GM12878 (cell line): ENCODE data around the gene APLP1. TPM values are rescaled to one million over a fixed set of nuclear protein-coding genes. Genes with fewer than 3 reads are reported as not detected.

Experiments used
- BACH1 ChIP-seq: fragments of 450-650 bp; IDR thresholded peaks from 2 replicates; pipeline ENCODE4 v1.6.1; 2017; ENCODE audit warnings: mild to moderate bottlenecking, borderline replicate concordance
- BCL3 ChIP-seq: IDR thresholded peaks from 2 replicates; pipeline ENCODE4 v1.6.1; 2011; ENCODE audit warnings: borderline replicate concordance, low read depth, mild to moderate bottlenecking, moderate library complexity, low read length; ENCODE audit not compliant: insufficient read depth, poor library complexity, severe bottlenecking
- CBX3 ChIP-seq: fragments of 200-600 bp; sonication (generic); IDR thresholded peaks from 2 replicates; pipeline ENCODE4 v1.6.1; 2016; ENCODE audit warnings: low read depth, borderline replicate concordance
- CHD1 ChIP-seq: IDR thresholded peaks from 2 replicates; pipeline ENCODE4 v1.6.1; 2012; ENCODE audit warnings: low read depth, low read length, improper control_type of control experiment
- EED ChIP-seq: sonication (generic); IDR thresholded peaks from 2 replicates; pipeline ENCODE4 v1.6.1; 2016; ENCODE audit warnings: antibody characterized with exemption, low read depth
- GABPA ChIP-seq: IDR thresholded peaks from 2 replicates; pipeline ENCODE4 v1.6.1; 2014; ENCODE audit warnings: antibody characterized with exemption, low read depth, mild to moderate bottlenecking, inconsistent platforms
- NBN ChIP-seq: fragments of 450-650 bp; IDR thresholded peaks from 2 replicates; pipeline ENCODE4 v1.6.1; 2016
- NFXL1 ChIP-seq: fragments of 450-650 bp; IDR thresholded peaks from 2 replicates; pipeline ENCODE4 v1.6.1; 2017; ENCODE audit warnings: antibody characterized with exemption, mild to moderate bottlenecking, borderline replicate concordance
- NR2C1 ChIP-seq: fragments of 450-650 bp; IDR thresholded peaks from 2 replicates; pipeline ENCODE4 v1.6.1; 2017; ENCODE audit warnings: antibody characterized with exemption, mild to moderate bottlenecking, moderate library complexity
- SIN3A ChIP-seq: IDR thresholded peaks from 2 replicates; pipeline ENCODE4 v1.6.1; 2012; ENCODE audit warnings: low read depth, low read length, improper control_type of control experiment
- SKIL ChIP-seq: fragments of 450-650 bp; IDR thresholded peaks from 2 replicates; pipeline ENCODE4 v1.6.1; 2017; ENCODE audit warnings: mild to moderate bottlenecking, low read depth, inconsistent platforms; ENCODE audit not compliant: poor library complexity, severe bottlenecking
- SPI1 ChIP-seq: IDR thresholded peaks from 2 replicates; pipeline ENCODE4 v1.6.1; 2011; ENCODE audit warnings: low read depth, mild to moderate bottlenecking, low read length, moderate library complexity, borderline replicate concordance; ENCODE audit not compliant: insufficient read depth
- TARDBP ChIP-seq: IDR thresholded peaks from 2 replicates; pipeline ENCODE4 v1.6.1; 2016; ENCODE audit warnings: borderline replicate concordance
- TCF12 ChIP-seq: IDR thresholded peaks from 2 replicates; pipeline ENCODE4 v1.6.1; 2011; ENCODE audit warnings: low read depth, mild to moderate bottlenecking, low read length
- USF2 ChIP-seq: IDR thresholded peaks from 2 replicates; pipeline ENCODE4 v1.6.1; 2011; ENCODE audit warnings: low read depth, low read length, improper control_type of control experiment, borderline replicate concordance
- ZNF217 ChIP-seq: fragments of 450-650 bp; IDR thresholded peaks from 2 replicates; pipeline ENCODE4 v1.6.1; 2017; ENCODE audit warnings: antibody characterized with exemption, mild to moderate bottlenecking
- polyA plus RNA-seq, 11 experiments: library from polyadenylated mRNA; depleted of rRNA in 4 of 11; unstranded in 6 of 11; stranded (reverse) in 5 of 11; fragments of >200 nt; fragmentation: Nextera tagmentation in 4 of 11; fragmentation: Illumina TruSeq in 1 of 11; extraction: Ambion mirVana in 4 of 11; extraction: Trizol in 1 of 11; gene quantifications; 1 replicate in 1 of 11; 2 replicates in 10 of 11; pipeline versions ENCODE4 v1.2.1 to v1.2.3, GENCODE V29; 2011 to 2016; ENCODE audit warnings: inconsistent platforms in 2 of 11, missing spikeins in 2 of 11, low read depth in 1 of 11
- total RNA-seq, 4 experiments: library from RNA; depleted of rRNA in 3 of 4; stranded (reverse); fragments of >200 nt in 3 of 4; fragmentation: Illumina TruSeq in 1 of 4; extraction: Trizol in 1 of 4; gene quantifications; 2 replicates each; pipeline versions ENCODE4 v1.2.1 to v1.2.3, GENCODE V29; 2013 to 2021

Gene APLP1
- total and polyA plus RNA-seq, 10 of the 15 experiments (the other 5 are each of a cell fraction or from before 2014, with no cell fraction given): 0.07 to 2.2 (median 0.91) TPM; not detected in 1

GRCh38 chr19:35848919-35849505 is 19.4 kb upstream of the APLP1 start (continued):
- TF ChIP-seq BCL3 (no peak), NBN (no peak), ZNF217 (no peak), SKIL (no peak), BACH1 (no peak), SPI1 (no peak), CHD1 (no peak), TARDBP (no peak), SIN3A (no peak), NR2C1 (no peak), GABPA (no peak), NFXL1 (no peak), USF2 (no peak), EED (no peak), CBX3 (no peak), TCF12 (no peak)
